Astrocyte (in vitro differentiated cells and primary cell): Measurements from ENCODE around the gene ADGRD1. TPM values are rescaled to one million over a fixed set of nuclear protein-coding genes. Genes with fewer than 3 reads are reported as not detected.

Experiments
- DNase-seq: peaks from one replicate; pipeline ENCODE4 v3.0.0-alpha.2; 2010; ENCODE audit warnings: low read depth
- FAIRE-seq: peaks from 2 replicates; lab custom pipeline; 2011; peaks lifted over from hg19 to GRCh38; lab: Jason Lieb, UNC
- H2AFZ ChIP-seq: 2 replicates; pipeline ENCODE4 v1.6.0; 2012; ENCODE audit warnings: low read depth, low read length, inconsistent platforms
- H3K27ac ChIP-seq: 2 replicates; pipeline ENCODE4 v1.5.1; 2011; ENCODE audit warnings: low read depth, low read length, inconsistent platforms
- H3K27me3 ChIP-seq: 2 replicates; pipeline ENCODE4 v1.6.0; 2011; ENCODE audit warnings: low read length, inconsistent platforms; ENCODE audit not compliant: insufficient read depth
- H3K36me3 ChIP-seq: 2 replicates; pipeline ENCODE4 v1.5.1; 2011; ENCODE audit warnings: low read length, inconsistent platforms; ENCODE audit not compliant: insufficient read depth
- H3K4me1 ChIP-seq: 2 replicates; pipeline ENCODE4 v1.5.1; 2011; ENCODE audit warnings: low read length, inconsistent platforms; ENCODE audit not compliant: insufficient read depth
- H3K4me2 ChIP-seq: 2 replicates; pipeline ENCODE4 v1.6.0; 2012; ENCODE audit warnings: low read length, inconsistent platforms
- H3K4me3 ChIP-seq: 2 replicates; pipeline ENCODE4 v1.5.1; 2011; ENCODE audit warnings: low read depth, mild to moderate bottlenecking, low read length, inconsistent platforms; ENCODE audit not compliant: insufficient read depth
- H3K79me2 ChIP-seq: 2 replicates; pipeline ENCODE4 v1.6.0; 2012; ENCODE audit warnings: mild to moderate bottlenecking, low read length, inconsistent platforms; ENCODE audit not compliant: insufficient read depth
- H3K9ac ChIP-seq: 2 replicates; pipeline ENCODE4 v1.6.0; 2012; ENCODE audit warnings: mild to moderate bottlenecking, low read length, inconsistent platforms
- H3K9me3 ChIP-seq: 2 replicates; pipeline ENCODE4 v1.5.1; 2012; ENCODE audit warnings: low read depth, mild to moderate bottlenecking, low read length, inconsistent platforms; ENCODE audit not compliant: insufficient read depth
- H4K20me1 ChIP-seq: 2 replicates; pipeline ENCODE4 v1.6.0; 2012; ENCODE audit warnings: low read length, inconsistent platforms; ENCODE audit not compliant: insufficient read depth
- H3K27ac Mint-ChIP-seq: one replicate; pipeline ENCODE4 v1.8.0; 2021; ENCODE audit warnings: mild to moderate bottlenecking, mixed read lengths; ENCODE audit not compliant: unreplicated experiment
- H3K27me3 Mint-ChIP-seq: one replicate; pipeline ENCODE4 v1.8.0; 2021; ENCODE audit warnings: low read depth, mixed read lengths; ENCODE audit not compliant: unreplicated experiment
- H3K36me3 Mint-ChIP-seq: one replicate; pipeline ENCODE4 v1.8.0; 2021; ENCODE audit warnings: low read depth, mixed read lengths; ENCODE audit not compliant: unreplicated experiment
- H3K4me1 Mint-ChIP-seq: one replicate; pipeline ENCODE4 v1.8.0; 2021; ENCODE audit warnings: low read depth, mixed read lengths; ENCODE audit not compliant: unreplicated experiment
- H3K4me3 Mint-ChIP-seq: one replicate; pipeline ENCODE4 v1.8.0; 2021; ENCODE audit warnings: mild to moderate bottlenecking, moderate library complexity, mixed read lengths; ENCODE audit not compliant: unreplicated experiment
- H3K9me3 Mint-ChIP-seq: one replicate; pipeline ENCODE4 v1.8.0; 2021; ENCODE audit warnings: mild to moderate bottlenecking, mixed read lengths; ENCODE audit not compliant: unreplicated experiment
- CTCF ChIP-seq: IDR thresholded peaks from 2 replicates; pipeline ENCODE4 v1.5.1; 2011; ENCODE audit warnings: low read depth, mild to moderate bottlenecking, inconsistent platforms, low read length, moderate library complexity; ENCODE audit not compliant: insufficient read depth
- EZH2 ChIP-seq: IDR thresholded peaks from 2 replicates; pipeline ENCODE4 v1.6.1; 2012; ENCODE audit warnings: mild to moderate bottlenecking, low read length, inconsistent platforms; ENCODE audit not compliant: insufficient read depth
- total RNA-seq: library from RNA; stranded (reverse); gene quantifications from 2 replicates; pipeline ENCODE4 v1.2.1, GENCODE V29; 2021

The ADGRD1 gene
- total RNA-seq, 1 donor from 2014 or later: 3.0 TPM

- Mint-ChIP-seq H3K36me3 (no peaks in the 10 kb centered on the region), H3K27me3 (peaks cover 32% of the 10 kb centered on the region), H3K4me1 (no peaks in the 10 kb centered on the region), H3K27ac (no peak overlapping the region), H3K9me3 (peaks cover 6% of the 10 kb centered on the region), H3K4me3 (no peak overlapping the region)
- peaks cover 3% of the 10 kb centered on the region for H3K9me3 ChIP-seq
- no peak overlapping the region for H3K9ac ChIP-seq
- H4K20me1 ChIP-seq: no peaks in the 10 kb centered on the region
- no peaks in the 10 kb centered on the region for H3K27me3 ChIP-seq
- no peak overlapping the region for H3K4me3 ChIP-seq
- no peaks in the 10 kb centered on the region for H3K79me2 ChIP-seq
- H2AFZ ChIP-seq: no peak overlapping the region
- no peaks in the 10 kb centered on the region for H3K4me1 ChIP-seq
- no peak for FAIRE-seq
- TF ChIP-seq CTCF (no peak), EZH2 (no peak)
- H3K27ac ChIP-seq: no peak overlapping the region
- no peak overlapping the region for H3K4me2 ChIP-seq
- H3K36me3 ChIP-seq: no peaks in the 10 kb centered on the region
- DNase-seq: no peak
These were observed 236.1 kb downstream of the ADGRD1 start for GRCh38 chr12:131189781-131190180.

- Histone ChIP-seq H3K27me3 (no peaks in the 10 kb centered on the region), H3K79me2 (no peaks in the 10 kb centered on the region), H3K27ac (no peak overlapping the region), H3K36me3 (no peaks in the 10 kb centered on the region), H3K9ac (no peak overlapping the region), H4K20me1 (no peaks in the 10 kb centered on the region), H3K9me3 (peaks cover 3% of the 10 kb centered on the region), H3K4me3 (no peak overlapping the region), H3K4me1 (no peaks in the 10 kb centered on the region), H2AFZ (no peak overlapping the region), H3K4me2 (no peak overlapping the region)
- H3K27me3 Mint-ChIP-seq: peaks cover 28% of the 10 kb centered on the region
- H3K27ac Mint-ChIP-seq: no peak overlapping the region
- H3K4me1 Mint-ChIP-seq: no peaks in the 10 kb centered on the region
- no peak for DNase-seq
- no peak overlapping the region for H3K4me3 Mint-ChIP-seq
- TF ChIP-seq EZH2 (no peak), CTCF (no peak)
- no peaks in the 10 kb centered on the region for H3K36me3 Mint-ChIP-seq
- H3K9me3 Mint-ChIP-seq: peaks cover 4% of the 10 kb centered on the region
- FAIRE-seq: no peak
These were observed 237.3 kb downstream of the ADGRD1 start for GRCh38 chr12:131190965-131191364.

Other genes starting within 250 kb of the ADGRD1 start
- 2.2 TPM in 2 replicates for gene RIMBP2, start 237.6 kb upstream of the ADGRD1 start, total RNA-seq
- 30.5 and 33.0 TPM in 2 replicates for gene STX2, start 114.7 kb upstream of the ADGRD1 start, total RNA-seq
- gene RAN, start 81.8 kb upstream of the ADGRD1 start, total RNA-seq: 795 and 872 TPM in 2 replicates